ENCODE data around the gene PGGT1B.

PGGT1B gene

GRCh38 chr5:115262321-115263077, at the start of gene PGGT1B:
PGGT1B (minus strand) TSS chr5:115262877; CDS start chr5:115262851, 26 bp downstream.
- peak; percentile 44 for DNase-seq (ENCODE audit: low read depth)

- no peak for DNase-seq (ENCODE audit: low read depth)
Observed at GRCh38 chr5:115309751-115310370, 47.2 kb upstream of the PGGT1B start.

- DNase-seq (ENCODE audit: low read depth) = no peak
Observed at GRCh38 chr5:115308815-115309214, 46.1 kb upstream of the PGGT1B start.

GRCh38 chr5:115306011-115306536, 43.4 kb upstream of the PGGT1B start:
- no peak for DNase-seq (ENCODE audit: low read depth)

GRCh38 chr5:115304496-115304895, 41.8 kb upstream of the PGGT1B start:
- no peak for DNase-seq (ENCODE audit: low read depth)

- DNase-seq (ENCODE audit: low read depth) = no peak
Observed at GRCh38 chr5:115298811-115299210, 36.1 kb upstream of the PGGT1B start.

GRCh38 chr5:115297031-115297430, 34.4 kb upstream of the PGGT1B start:
- DNase-seq (ENCODE audit: low read depth) = no peak

GRCh38 chr5:115296124-115297022, 33.7 kb upstream of the PGGT1B start, which contains the start of gene CCDC112:
CCDC112 (minus strand) TSS chr5:115296654; CDS start chr5:115296543, 111 bp downstream.
- DNase-seq (ENCODE audit: low read depth) = peak; percentile 60

GRCh38 chr5:115295777-115296123, 33.1 kb upstream of the PGGT1B start:
- no peak for DNase-seq (ENCODE audit: low read depth)

- no peak for DNase-seq (ENCODE audit: low read depth)
Observed at GRCh38 chr5:115291397-115291796, 28.7 kb upstream of the PGGT1B start.

GRCh38 chr5:115289104-115289503, 26.4 kb upstream of the PGGT1B start:
- DNase-seq (ENCODE audit: low read depth) = no peak

GRCh38 chr5:115284021-115284420, 21.3 kb upstream of the PGGT1B start:
- DNase-seq (ENCODE audit: low read depth) = no peak

GRCh38 chr5:115282131-115282530, 19.5 kb upstream of the PGGT1B start:
- no peak for DNase-seq (ENCODE audit: low read depth)

GRCh38 chr5:115274584-115274983, 11.9 kb upstream of the PGGT1B start:
- DNase-seq (ENCODE audit: low read depth) = no peak

- no peak for DNase-seq (ENCODE audit: low read depth)
Observed at GRCh38 chr5:115272297-115272958, 9.8 kb upstream of the PGGT1B start.

GRCh38 chr5:115271295-115272050, 8.8 kb upstream of the PGGT1B start:
- DNase-seq (ENCODE audit: low read depth) = no peak

- DNase-seq (ENCODE audit: low read depth) = no peak
Observed at GRCh38 chr5:115267617-115268016, 4.9 kb upstream of the PGGT1B start.

- no peak for DNase-seq (ENCODE audit: low read depth)
Observed at GRCh38 chr5:115265220-115265619, 2.5 kb upstream of the PGGT1B start.

GRCh38 chr5:115264786-115265185, 2.1 kb upstream of the PGGT1B start:
- no peak for DNase-seq (ENCODE audit: low read depth)

GRCh38 chr5:115263078-115263380, 352 bp upstream of the PGGT1B start:
- DNase-seq (ENCODE audit: low read depth) = no peak

GRCh38 chr5:115262011-115262320, 711 bp downstream of the PGGT1B start:
- DNase-seq (ENCODE audit: low read depth) = no peak
